ENCODE data around the gene BATF.
A peak's percentile ranks its signal among the peaks of the same experiment; 100 is the strongest.

BATF gene

DNA sequence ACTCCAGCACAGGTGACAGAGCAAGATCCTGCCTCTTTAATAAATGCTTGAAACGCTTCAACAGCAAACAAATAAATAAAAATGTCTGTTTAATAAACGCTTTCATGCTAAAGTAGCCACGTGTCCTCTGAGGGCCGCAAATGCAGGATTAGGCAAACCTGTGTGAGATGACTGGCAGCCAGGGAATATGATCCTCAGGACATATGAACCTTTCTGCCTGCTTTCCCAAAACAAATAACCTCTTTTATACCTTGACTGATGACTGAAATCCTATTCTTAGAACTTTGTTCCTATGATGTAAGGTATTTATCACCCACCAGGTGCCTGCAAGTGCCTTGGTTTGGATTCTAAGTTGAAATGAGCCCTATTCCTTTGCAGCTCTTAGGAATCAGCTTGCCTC, 41.7 kb downstream of the BATF start:
- no peak for DNase-seq

DNA sequence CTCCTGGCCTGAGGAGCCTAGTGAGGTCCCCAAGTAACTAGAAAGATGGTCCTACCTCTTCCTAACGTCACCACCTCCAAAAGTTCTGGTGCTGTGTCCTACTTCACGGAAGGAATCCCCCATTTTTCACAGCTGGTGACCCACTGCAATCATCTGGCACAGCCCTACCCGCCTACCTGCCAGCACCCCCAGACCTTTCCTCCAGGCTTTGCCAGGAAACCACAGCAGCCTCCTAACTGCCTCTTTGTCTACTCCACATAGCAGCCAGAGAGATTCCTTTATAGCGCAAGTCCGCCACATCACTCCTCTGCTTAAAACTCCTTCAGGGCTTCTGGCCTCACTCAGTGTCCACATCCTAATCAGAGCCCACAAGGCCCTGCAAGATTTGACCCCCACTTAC, 42.8 kb downstream of the BATF start:
- DNase-seq: no peak

DNA sequence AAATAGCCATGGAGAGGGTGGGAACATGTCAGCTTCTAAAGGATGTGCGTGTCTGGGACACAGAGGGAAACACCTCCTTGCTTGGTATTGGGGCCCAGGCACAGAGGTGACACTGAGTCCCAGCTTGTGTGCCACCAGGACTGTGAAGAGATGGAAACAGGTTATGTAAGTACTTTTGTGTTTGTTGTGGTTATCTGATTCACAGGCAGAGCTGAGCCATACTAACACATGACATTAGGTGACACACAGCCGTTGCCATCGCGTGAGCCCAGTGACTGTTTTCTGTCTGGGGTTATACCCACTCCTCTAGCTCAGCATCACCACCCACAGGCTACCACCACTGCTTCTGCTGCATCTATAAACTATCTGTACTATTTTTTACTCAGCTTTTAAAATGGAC, 44.1 kb downstream of the BATF start:
- DNase-seq: no peak

DNA sequence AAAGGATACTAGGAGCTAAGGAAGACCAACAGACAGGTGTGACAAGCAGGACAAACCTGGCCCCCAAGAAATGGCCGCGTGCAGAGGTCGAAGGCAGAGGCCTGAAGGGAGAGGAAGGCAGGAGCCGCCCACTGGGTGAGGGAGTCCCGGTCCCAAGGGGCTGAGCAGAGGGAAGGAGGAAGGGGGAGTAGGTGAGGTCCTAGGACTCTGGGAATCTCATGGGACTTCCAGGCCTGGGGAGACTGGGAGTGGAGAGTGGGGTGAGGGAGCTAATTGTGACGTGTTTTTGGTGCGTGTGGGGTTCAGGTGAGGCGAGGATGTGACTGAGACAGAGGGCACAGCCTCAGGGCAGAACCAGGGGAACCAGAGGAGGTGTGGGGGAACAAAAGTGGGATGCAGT, 44.5 kb downstream of the BATF start:
- no peak for DNase-seq

DNA sequence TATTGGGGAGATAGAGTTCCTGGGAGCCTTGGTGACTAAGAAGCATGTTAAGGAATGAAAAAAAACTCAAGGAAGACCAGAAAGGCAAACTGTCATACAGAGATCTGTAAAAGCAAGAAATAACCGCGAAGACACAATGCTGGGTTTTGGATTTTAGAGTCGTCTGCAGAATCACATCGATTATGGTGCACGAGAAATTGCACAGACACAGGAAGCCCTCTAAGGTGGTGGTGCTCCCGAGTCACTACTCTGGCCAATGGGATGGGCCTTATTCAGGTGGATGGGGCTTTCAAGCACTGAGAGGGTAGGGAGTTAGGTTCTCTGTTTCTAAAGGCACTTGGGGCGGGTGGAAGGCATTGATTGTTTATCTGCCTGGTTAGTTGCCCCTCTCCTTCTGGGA, 45.9 kb downstream of the BATF start:
- DNase-seq: no peak

DNA sequence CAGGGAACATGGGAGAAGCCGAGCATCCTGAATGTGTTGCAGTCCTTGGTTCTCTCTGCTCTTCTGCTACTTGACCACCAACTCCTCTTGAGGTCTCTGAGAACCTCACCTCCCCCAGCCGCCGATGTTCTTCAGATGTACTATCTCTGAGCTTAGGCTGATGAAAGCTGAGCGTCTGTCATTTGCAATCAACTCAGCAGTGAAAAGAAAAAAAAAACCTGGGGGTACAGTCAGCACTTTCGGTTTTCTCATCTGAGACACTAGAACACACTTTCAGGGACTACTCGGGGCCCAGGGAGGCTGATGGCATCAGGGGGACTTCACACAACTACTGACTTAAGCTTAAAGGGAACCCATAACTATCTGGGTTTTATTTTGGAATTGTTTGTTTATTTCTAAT, 46.5 kb downstream of the BATF start:
- no peak for DNase-seq

DNA sequence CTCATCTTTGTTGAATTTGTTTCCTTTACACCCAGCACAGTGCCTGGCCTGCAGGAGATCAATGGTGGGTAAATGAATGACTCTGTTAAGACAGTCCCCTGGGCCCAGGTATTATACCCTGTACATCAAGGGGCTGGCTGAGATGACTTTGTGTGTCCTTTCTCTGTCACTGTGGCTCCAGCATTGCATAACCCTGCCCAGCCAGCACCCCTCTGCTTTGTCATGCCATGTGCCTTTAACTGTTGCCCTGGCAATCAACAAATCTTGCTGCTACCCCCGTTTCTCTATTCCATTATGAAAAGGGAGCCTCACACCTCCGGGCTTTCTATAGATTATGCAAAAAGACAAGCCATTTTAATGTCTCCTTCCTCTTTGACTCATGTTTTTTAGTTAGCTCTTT, 48.5 kb downstream of the BATF start:
- no peak for DNase-seq

DNA sequence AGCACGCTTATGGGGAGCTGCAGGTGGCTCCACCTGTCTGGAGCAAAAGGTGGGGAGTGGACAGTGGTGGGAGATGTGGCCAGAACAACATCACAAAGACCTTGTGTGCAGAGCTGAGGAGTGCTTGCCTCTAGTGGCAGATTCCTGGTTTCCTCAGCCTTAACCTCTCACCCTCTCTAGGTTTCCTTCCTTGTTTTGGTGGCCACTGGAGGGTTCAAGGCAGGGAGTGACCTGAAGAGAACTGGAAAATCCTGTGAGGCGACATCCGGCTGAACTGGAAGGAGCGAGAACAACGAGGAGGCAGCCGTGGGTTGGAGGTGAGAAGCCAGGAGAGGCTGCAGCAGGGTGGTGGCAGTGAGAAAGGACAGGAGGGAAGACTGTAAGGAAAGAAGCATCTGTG, 49.8 kb downstream of the BATF start:
- no peak for DNase-seq

DNA sequence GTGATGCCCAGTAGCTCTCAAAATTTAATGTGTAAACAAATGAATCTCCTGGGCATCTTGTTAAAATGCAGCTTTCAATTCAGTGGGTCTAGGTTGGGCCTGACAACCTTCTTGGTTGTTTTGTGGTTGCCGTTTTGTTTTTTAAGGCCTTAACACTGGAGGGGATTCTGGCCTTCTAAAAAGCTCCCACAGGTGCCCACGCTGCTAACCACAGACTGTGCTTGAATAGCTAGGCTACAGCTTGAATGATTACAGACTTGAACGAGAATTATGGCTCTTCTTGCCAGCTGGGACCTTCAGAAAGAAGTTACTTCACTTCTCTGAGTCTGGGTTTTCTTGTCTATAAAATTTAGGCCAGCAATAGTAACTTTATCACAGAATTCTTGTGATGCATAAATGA, 54.8 kb downstream of the BATF start:
- DNase-seq: no peak

DNA sequence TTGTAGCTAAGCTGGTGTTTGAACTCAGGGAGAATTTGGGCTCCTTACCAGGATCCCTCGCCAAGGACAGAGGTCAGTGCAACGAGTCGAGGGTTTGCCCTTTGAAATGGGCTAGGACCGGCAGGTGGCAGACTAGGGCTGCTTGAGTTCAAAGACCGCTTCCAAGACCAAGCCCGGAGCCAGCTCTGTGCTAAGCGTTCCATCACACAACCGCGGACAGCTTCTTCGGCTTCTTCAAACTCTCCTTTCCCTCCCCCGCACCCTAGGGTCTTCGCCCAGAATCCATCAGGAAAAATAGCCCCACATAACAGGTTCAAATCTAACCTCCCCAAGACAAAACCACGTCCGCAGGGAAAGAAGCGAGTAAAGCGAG, 55.4 kb downstream of the BATF start:
- peak; percentile 68 for DNase-seq

DNA sequence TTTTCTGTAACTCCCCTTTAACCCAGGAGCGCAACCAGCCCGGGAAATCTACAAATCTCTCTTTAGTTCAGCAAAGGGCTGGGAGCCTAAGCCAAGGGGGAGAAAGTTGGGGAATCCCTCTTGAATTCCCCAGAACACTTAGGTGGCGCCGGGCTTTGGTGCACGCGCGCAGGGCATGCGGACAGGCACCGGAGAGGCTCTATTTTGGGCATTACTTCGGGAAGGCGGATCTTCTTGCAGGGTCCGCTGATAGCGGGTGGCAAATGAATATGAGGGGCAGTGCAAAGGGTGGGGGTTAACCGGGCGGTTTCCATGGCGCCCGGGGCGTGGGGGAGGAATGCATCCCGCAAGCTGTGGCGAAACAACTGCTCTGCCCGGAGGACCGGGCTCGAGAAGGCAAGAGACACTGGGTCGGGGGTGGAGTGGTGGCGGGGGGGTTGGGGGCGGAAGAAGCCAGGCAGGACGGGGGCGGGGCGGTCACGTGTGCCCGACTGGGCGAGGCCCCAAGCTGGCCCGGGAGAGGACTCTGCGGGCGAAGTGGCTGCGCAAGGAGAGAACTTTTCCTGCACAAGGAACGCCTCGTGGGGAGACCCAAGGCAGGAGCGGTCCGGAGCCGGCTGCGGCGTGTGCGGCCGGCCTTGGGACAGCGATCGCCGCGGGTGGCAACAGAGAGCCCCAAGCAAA, 56.0 kb downstream of the BATF start, which contains the start of gene FLVCR2:
Gene FLVCR2 (plus strand): TSS at position 519 of the 684 bp plus-strand sequence. CDS start 353 bp downstream, outside the sequence.
- peak; percentile 36 for DNase-seq

DNA sequence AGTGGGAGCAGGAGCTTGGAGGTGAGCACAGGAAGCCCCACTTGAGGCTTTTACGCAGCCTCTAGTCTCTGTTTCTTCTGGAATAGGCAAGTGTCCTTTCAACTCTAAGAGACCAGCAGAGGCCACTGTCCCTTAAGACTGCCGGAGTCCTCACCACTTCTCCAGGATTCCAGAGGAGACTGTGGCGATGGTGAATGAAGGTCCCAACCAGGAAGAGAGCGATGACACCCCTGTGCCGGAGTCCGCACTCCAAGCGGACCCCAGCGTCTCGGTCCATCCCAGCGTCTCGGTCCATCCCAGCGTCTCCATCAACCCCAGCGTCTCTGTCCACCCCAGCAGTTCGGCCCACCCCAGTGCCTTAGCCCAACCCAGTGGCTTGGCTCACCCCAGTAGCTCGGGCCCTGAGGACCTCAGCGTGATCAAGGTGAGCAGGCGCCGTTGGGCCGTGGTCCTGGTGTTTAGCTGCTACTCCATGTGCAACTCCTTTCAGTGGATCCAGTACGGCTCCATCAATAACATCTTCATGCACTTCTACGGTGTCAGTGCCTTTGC, 56.6 kb downstream of the BATF start:
- DNase-seq: peak; percentile 4

DNA sequence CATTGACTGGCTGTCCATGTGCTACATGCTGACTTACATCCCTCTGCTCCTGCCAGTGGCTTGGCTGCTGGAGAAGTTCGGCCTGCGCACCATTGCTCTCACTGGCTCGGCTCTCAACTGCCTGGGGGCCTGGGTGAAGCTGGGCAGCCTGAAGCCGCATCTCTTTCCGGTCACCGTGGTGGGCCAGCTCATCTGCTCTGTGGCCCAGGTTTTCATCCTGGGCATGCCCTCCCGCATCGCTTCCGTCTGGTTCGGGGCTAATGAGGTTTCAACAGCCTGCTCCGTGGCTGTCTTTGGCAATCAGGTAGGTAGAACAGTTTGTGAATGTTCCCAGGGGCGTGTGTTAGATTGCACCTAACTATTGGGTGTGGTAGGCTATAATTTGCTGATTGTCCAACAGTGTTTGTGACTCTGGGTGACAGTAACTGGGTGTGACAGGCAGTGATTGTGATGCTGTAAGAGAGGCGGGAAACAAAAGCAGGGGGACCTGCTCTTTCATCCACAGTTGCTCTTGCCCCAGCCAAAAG, 57.1 kb downstream of the BATF start:
- DNase-seq: no peak

DNA sequence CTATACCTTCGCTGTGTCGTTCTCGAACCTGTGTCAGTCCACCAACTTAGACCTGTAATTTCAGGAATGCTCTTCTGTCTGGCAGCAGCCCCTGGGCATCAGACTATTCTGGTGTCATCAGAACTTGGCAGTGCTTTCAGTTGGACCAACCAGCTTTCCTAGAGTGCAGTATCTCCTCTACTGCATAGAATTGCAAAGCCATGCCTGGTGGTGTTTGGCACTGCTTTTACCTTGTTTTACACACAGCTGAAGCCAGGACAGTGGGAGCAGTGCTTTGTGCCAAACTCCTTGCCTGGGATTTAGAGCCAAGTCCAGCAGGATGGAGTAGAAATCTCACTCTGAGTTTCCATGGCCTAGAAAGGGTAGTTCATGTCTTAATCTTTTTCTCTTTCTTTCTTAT, 57.6 kb downstream of the BATF start:
- DNase-seq: no peak

DNA sequence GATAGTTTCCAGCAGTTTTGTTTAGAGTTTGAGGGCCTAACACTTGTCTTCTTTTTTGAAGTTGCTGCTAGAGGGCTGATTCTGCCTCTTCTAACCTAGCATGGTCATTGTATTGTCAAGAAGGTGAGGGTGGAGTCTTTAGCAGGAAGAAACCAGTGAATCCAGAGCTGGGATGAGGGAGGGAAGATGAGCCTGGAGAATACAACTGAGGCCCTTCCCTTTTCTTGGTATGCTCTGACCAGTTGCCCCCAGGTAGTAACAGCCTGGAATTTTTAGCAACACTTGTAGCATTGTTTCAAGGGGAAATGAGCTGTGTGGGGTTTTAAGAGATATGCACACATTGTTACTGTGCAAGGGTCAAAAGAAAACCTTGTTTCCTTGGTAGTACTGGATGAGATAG, 65.1 kb downstream of the BATF start:
- DNase-seq: no peak

DNA sequence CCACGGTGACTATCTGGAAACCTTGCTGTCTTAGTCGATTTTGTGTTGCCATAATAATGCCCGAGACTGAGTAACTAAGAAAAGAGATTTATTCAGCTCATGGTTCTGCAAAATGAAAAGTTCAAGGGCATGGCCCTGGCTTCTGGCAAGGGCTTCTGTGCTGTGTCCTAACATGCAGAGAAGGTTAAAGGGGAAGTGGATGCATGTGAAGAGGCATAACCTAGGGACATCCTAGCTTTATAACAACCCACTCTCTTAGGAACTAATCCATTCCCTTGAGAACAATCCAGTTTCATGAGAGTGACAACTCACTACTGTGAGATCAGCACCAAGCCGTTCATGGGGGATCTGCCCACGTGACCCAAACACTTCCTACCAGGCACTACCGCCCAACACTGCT, 67.7 kb downstream of the BATF start:
- DNase-seq: no peak

DNA sequence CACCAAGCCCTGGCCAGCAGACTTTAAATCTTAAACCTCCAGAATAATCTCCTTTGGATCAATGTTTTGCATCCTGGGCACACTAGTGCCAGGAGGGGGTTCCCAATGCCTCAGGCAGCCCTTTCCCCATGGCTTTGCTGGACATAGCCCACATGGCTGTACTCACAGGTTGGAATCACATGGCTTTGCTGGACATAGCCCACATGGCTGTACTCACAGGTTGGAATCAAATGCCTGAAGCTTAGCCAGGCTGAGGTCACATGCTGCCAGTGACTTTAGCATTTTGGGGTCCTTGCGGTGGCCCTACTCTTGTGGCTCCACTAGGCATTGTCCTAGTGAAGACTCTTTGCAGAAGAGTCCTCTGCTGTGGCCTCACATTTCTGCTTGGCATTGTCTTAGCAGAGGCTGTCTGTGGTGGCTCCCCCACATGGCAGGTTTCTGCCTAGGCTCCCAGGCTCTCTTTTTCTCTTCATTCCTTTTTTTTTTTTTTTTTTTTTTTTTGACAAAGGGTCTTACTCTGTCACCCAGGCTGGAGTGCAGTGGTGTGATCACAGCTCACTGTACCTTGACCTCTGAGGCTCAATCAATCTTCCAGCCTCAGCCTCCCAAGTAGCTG, 69.2 kb downstream of the BATF start:
- no peak for DNase-seq

DNA sequence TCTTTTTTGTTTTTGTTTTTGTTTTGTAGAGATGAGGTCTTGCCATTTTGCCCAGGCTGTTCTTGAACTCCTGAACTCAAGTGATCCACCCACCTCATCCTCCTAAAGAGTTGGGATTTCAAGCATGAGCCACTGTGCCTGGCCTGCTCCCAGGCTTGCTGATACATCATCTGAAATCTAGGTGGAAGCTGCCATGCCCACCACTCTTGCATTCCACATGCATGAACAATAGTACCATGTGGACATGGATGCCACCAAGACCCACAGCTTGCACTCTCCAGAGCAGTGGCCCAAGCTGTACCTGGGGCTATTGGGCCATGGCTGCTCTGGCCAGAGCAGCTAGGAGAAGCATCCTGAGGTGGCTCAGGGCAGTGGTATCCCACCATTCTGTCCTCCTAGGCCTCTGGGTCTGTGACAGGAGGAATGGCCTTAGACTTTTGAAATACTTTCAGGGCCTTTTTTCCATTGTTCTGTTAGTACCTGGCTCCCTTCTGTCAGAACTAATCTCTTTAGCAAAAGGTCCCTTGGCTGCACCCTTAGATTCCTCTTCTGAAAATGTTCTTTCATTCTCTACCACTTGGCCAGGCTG, 69.8 kb downstream of the BATF start:
- no peak for DNase-seq

DNA sequence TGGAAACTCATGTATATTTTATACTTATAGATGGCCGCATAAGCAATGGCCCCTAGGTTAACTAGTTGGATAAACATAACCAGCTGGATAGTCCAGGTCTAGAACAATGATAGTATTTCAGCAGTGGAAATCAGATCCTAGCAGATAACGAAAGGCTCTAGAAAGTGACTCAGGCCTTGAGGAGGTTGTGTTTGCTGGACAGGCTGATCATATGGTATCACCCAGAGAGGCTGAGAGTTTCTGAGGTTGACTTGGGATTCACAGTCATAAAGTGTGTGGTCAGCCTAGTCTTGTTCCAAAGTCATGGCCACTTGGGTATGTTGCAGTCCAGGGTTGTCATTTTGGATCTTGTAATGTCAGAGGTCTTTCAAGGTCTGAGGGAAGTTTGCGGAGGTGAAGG, 73.0 kb downstream of the BATF start:
- DNase-seq: no peak
